GM21360 (cell line): ENCODE results near the gene POR.
"Not testable (repeated sequence)": the region's sequence is repeated elsewhere in the genome, so short reads cannot be mapped to it uniquely, and the experiment has no call there.

ENCODE experiments used
- ATAC-seq: cut with Tn5 transposase; IDR thresholded peaks from one replicate; pipeline ENCODE4 v1.9.1; 2021; ENCODE audit warnings: mild to moderate bottlenecking, moderate library complexity; ENCODE audit not compliant: unreplicated experiment

Gene POR

GRCh38 chr7:75884476-75884875 is 30.5 kb upstream of the POR start:
- no peak for ATAC-seq

- ATAC-seq, result no peak
Measured at GRCh38 chr7:75885036-75885435, 29.9 kb upstream of the POR start.

- ATAC-seq, result no peak
Measured at GRCh38 chr7:75887669-75888369, 27.1 kb upstream of the POR start.

GRCh38 chr7:75888464-75889222 is 26.3 kb upstream of the POR start:
- no peak for ATAC-seq

GRCh38 chr7:75889223-75889825 is 25.6 kb upstream of the POR start:
- ATAC-seq, result no peak

- no peak for ATAC-seq
Measured at GRCh38 chr7:75889826-75890225, 25.1 kb upstream of the POR start.

GRCh38 chr7:75891237-75891636 is 23.7 kb upstream of the POR start:
- ATAC-seq, result not testable (repeated sequence)

GRCh38 chr7:75891815-75892411 is 23.0 kb upstream of the POR start:
- no peak for ATAC-seq

- no peak for ATAC-seq
Measured at GRCh38 chr7:75892634-75893272, 22.2 kb upstream of the POR start.

- ATAC-seq, result no peak
Measured at GRCh38 chr7:75896803-75897327, 18.1 kb upstream of the POR start.

- ATAC-seq, result no peak
Measured at GRCh38 chr7:75900617-75901315, 14.2 kb upstream of the POR start.

GRCh38 chr7:75905785-75906604 is 9.0 kb upstream of the POR start:
- ATAC-seq, result no peak

- ATAC-seq, result no peak
Measured at GRCh38 chr7:75906991-75907667, 7.8 kb upstream of the POR start.

- ATAC-seq, result not testable (repeated sequence)
Measured at GRCh38 chr7:75907668-75908039, 7.3 kb upstream of the POR start.

GRCh38 chr7:75909521-75910132 is 5.3 kb upstream of the POR start:
- no peak for ATAC-seq

GRCh38 chr7:75911186-75911585 is 3.8 kb upstream of the POR start:
- ATAC-seq, result not testable (repeated sequence)

- no peak for ATAC-seq
Measured at GRCh38 chr7:75913437-75913836, 1.5 kb upstream of the POR start.

GRCh38 chr7:75914169-75914654 is 743 bp upstream of the POR start:
- no peak for ATAC-seq
